NT2/D1 (cell line): ENCODE results near the gene SNAP47.

Experiments used
- SUZ12 ChIP-seq: IDR thresholded peaks from 2 replicates; pipeline ENCODE4 v1.6.1; 2011; ENCODE audit not compliant: insufficient read length, insufficient read depth; ENCODE audit errors: extremely low read depth
- YY1 ChIP-seq: IDR thresholded peaks from 2 replicates; pipeline ENCODE4 v1.6.1; 2011; ENCODE audit not compliant: insufficient read length, insufficient read depth
- ZNF274 ChIP-seq: IDR thresholded peaks from 2 replicates; pipeline ENCODE4 v1.6.1; 2011; ENCODE audit warnings: mild to moderate bottlenecking, low read depth, low read length

GRCh38 chr1:227739636-227740035 lies 4.4 kb downstream of the SNAP47 start:
- TF ChIP-seq ZNF274 = no peak
- TF ChIP-seq YY1 = no peak
- no peak for TF ChIP-seq SUZ12
